GM19099 (cell line): ENCODE results near the gene CCDC138.

Experiments used
- POLR2A ChIP-seq: IDR thresholded peaks from 3 replicates; pipeline ENCODE4 v1.6.1; 2011; ENCODE audit warnings: low read depth; ENCODE audit not compliant: insufficient read length; ENCODE audit errors: extremely low read depth

The CCDC138 gene

GRCh38 chr2:108907822-108908712 lies 121.5 kb downstream of the CCDC138 start:
- TF ChIP-seq POLR2A: no peak

- no peak for TF ChIP-seq POLR2A
Observed at GRCh38 chr2:108908713-108909070, 122.1 kb downstream of the CCDC138 start.

- TF ChIP-seq POLR2A: no peak
Observed at GRCh38 chr2:108909275-108909823, 122.8 kb downstream of the CCDC138 start.

GRCh38 chr2:108910011-108910431 lies 123.5 kb downstream of the CCDC138 start:
- TF ChIP-seq POLR2A: no peak

GRCh38 chr2:108910541-108911396 lies 124.2 kb downstream of the CCDC138 start:
- TF ChIP-seq POLR2A: no peak

- no peak for TF ChIP-seq POLR2A
Observed at GRCh38 chr2:108911401-108911800, 124.8 kb downstream of the CCDC138 start.

- no peak for TF ChIP-seq POLR2A
Observed at GRCh38 chr2:108911807-108912628, 125.4 kb downstream of the CCDC138 start.

GRCh38 chr2:108912629-108912902 lies 126.0 kb downstream of the CCDC138 start:
- TF ChIP-seq POLR2A: no peak

GRCh38 chr2:108916122-108916795 lies 129.7 kb downstream of the CCDC138 start:
- no peak for TF ChIP-seq POLR2A

GRCh38 chr2:108916796-108917421 lies 130.3 kb downstream of the CCDC138 start:
- TF ChIP-seq POLR2A: no peak

GRCh38 chr2:108917526-108917925 lies 131.0 kb downstream of the CCDC138 start:
- no peak for TF ChIP-seq POLR2A

- TF ChIP-seq POLR2A: no peak
Observed at GRCh38 chr2:108918156-108918874, 131.7 kb downstream of the CCDC138 start.

- no peak for TF ChIP-seq POLR2A
Observed at GRCh38 chr2:108918941-108919341, 132.4 kb downstream of the CCDC138 start.
